ENCODE data around the gene SNRNP35.
"Not testable (repeated sequence)": the region's sequence is repeated elsewhere in the genome, so short reads cannot be mapped to it uniquely, and the experiment has no call there.

SNRNP35 gene

DNA sequence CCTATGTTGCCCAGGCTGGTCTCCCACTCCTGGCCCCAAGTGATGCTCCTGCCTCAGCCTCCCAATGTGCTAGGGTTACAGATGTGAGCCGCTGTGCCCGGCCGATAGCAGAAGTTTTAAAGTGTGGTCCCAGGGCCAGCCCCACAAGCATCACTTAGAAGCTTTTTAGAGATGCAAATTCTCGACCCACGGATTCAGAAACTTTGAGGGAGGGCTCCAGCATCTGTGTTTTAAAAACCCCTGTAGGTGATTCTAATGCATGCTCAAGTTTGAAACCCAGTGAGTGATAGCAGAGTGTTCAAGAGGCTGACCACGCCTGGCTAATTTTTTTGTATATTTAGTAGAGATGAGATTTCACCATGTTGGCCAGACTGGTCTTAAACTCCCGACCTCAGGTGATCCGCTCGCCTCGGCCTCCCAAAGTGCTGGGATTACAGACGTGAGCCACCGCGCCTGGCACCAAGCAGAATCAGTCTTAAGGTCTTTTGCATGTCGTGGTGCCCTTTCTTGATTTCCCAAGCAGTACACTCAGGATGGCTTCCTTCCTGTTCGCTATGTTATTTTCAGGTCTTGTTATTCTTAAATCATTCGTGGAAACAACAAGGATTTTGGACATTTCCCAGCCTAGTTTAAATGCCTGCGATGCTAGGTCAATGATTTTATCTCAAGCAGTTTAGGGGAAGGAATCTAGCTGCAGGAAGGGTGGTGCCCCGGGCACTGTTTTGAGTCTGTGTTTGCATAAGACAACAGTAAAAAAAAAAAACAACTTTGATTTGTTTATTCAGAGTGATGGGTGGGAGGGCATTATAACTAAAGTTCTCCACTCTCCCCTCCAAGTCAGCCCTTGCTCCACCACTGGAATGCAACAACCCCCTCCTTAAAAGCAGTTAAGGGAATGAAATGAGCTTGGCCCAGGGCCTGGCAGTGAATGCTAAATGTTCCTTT, 12.3 kb upstream of the SNRNP35 start:
- TF ChIP-seq CTCF (IDR thresholded peaks at IDR 0.05; ENCODE audit: low read depth, low read length, missing control alignments): no peak
- no peak for DNase-seq (ENCODE audit: extremely low read depth, low read depth)

DNA sequence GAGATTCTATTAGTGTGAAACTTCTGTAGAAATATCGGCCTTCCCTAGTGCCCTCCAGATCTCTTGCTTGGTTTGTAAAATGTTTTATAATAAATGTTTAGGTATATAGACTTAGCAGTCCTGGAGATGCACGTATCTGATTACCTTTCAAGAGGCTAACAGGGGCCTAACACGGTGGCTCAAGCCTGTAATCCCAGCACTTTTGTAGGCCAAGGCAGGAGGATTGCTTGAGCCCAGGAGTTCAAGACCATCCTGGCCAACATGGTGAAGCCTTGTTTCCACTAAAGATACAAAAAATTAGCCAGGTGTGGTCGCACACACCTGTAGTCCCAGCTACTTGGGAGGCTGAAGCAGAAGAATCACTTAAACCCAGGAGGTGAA, 11.6 kb upstream of the SNRNP35 start:
- no peak for DNase-seq (ENCODE audit: extremely low read depth, low read depth)
- H3K4me3 ChIP-seq (replicated peaks; ENCODE audit: low read depth, low read length): no peak overlapping the region
- TF ChIP-seq CTCF (IDR thresholded peaks at IDR 0.05; ENCODE audit: low read depth, low read length, missing control alignments): no peak

More for the DNA sequence above, 12.3 kb upstream of the SNRNP35 start:
- no peak overlapping the region for H3K4me3 ChIP-seq (replicated peaks; ENCODE audit: low read depth, low read length)

- no peak overlapping the region for H3K4me3 ChIP-seq (replicated peaks; ENCODE audit: low read depth, low read length)
- no peak for DNase-seq (ENCODE audit: extremely low read depth, low read depth)
- no peak for TF ChIP-seq CTCF (IDR thresholded peaks at IDR 0.05; ENCODE audit: low read depth, low read length, missing control alignments)
Observed at GRCh38 chr12:123449249-123449733, 8.6 kb upstream of the SNRNP35 start.

DNA sequence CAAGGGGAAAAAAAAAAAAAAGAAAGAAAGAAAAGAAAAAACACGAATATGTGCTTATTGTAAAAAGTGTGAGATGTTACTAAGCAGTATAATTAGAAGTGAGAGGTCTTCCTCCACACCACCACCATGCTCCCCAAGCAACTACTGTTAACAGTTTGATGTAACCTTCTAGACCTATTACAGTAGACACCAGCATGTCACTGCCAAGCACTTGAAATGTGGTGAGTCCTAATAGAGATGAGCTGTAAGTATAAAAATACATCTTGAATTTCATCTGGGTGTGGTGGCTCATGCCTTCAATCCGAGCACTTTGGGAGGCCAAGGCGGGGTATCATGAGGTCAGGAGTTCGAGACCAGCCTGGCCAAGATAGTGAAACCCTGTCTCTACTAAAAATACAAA, 8.1 kb upstream of the SNRNP35 start:
- no peak for TF ChIP-seq CTCF (IDR thresholded peaks at IDR 0.05; ENCODE audit: low read depth, low read length, missing control alignments)
- no peak for DNase-seq (ENCODE audit: extremely low read depth, low read depth)
- H3K4me3 ChIP-seq (replicated peaks; ENCODE audit: low read depth, low read length): no peak overlapping the region

DNA sequence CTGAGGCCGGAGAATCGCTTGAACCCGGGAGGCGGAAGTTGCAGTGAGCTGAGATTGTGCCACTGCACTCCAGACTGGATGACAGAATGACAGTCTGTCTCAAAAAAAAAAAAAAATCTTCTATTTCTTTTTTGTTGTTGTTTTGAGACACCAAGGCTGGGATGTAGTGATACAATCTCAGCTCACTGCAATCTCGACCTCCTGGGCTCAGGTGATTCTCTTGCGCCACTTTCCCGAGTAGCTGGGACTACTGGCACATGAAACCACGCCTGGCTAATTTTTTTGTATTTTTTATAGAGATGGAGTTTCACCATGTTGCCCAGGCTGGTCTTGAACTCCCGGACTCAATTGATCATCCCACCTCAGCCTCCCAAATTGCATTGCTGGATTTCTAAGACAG, 7.3 kb upstream of the SNRNP35 start:
- no peak overlapping the region for H3K4me3 ChIP-seq (replicated peaks; ENCODE audit: low read depth, low read length)
- no peak for TF ChIP-seq CTCF (IDR thresholded peaks at IDR 0.05; ENCODE audit: low read depth, low read length, missing control alignments)
- DNase-seq (ENCODE audit: extremely low read depth, low read depth): no peak

GRCh38 chr12:123452276-123452550, 5.7 kb upstream of the SNRNP35 start:
- not testable (repeated sequence) for H3K4me3 ChIP-seq (replicated peaks; ENCODE audit: low read depth, low read length); DNase-seq (ENCODE audit: extremely low read depth, low read depth)

- no peak for TF ChIP-seq CTCF (IDR thresholded peaks at IDR 0.05; ENCODE audit: low read depth, low read length, missing control alignments)
- no peak for DNase-seq (ENCODE audit: extremely low read depth, low read depth)
- H3K4me3 ChIP-seq (replicated peaks; ENCODE audit: low read depth, low read length): no peak overlapping the region
Observed at GRCh38 chr12:123453165-123453564, 4.8 kb upstream of the SNRNP35 start.

- not testable (repeated sequence) for H3K4me3 ChIP-seq (replicated peaks; ENCODE audit: low read depth, low read length); DNase-seq (ENCODE audit: extremely low read depth, low read depth)
Observed at GRCh38 chr12:123463174-123463573, 5.2 kb downstream of the SNRNP35 start.

Data from HFF-Myc (cell line).